IPS-20b (cell line): Measurements from ENCODE around the gene AP2S1.
"Not testable (repeated sequence)": the region's sequence is repeated elsewhere in the genome, so short reads cannot be mapped to it uniquely, and the experiment has no call there.

Experiments
- H3K27ac ChIP-seq: one replicate; pipeline ENCODE4 v1.5.1; 2013; ENCODE audit warnings: low read length
- H3K27me3 ChIP-seq: 2 replicates; pipeline ENCODE4 v1.6.1; 2013; ENCODE audit warnings: mild to moderate bottlenecking, low read length, inconsistent platforms; ENCODE audit not compliant: insufficient read depth
- H3K36me3 ChIP-seq: 2 replicates; pipeline ENCODE4 v1.6.1; 2013; ENCODE audit warnings: low read depth, mild to moderate bottlenecking, inconsistent platforms, low read length, moderate library complexity; ENCODE audit not compliant: insufficient read depth
- H3K4me1 ChIP-seq: 2 replicates; pipeline ENCODE4 v1.6.1; 2013; ENCODE audit warnings: mild to moderate bottlenecking, control low read depth, inconsistent platforms, low read length, moderate library complexity; ENCODE audit not compliant: insufficient read depth
- H3K4me3 ChIP-seq: 2 replicates; pipeline ENCODE4 v1.5.1; 2013; ENCODE audit warnings: mild to moderate bottlenecking, low read length, inconsistent platforms
- H3K9ac ChIP-seq: 2 replicates; pipeline ENCODE4 v1.6.1; 2013; ENCODE audit warnings: low read depth, mild to moderate bottlenecking, inconsistent platforms, low read length, moderate library complexity
- H3K9me3 ChIP-seq: 2 replicates; pipeline ENCODE4 v1.6.1; 2013; ENCODE audit warnings: mild to moderate bottlenecking, low read depth, low read length, inconsistent platforms; ENCODE audit not compliant: insufficient read depth

AP2S1 gene

GRCh38 chr19:46850228-46851203 lies at the start of gene AP2S1:
Gene AP2S1 (minus strand): TSS chr19:46850846. CDS start chr19:46850766, 80 bp downstream.
- Histone ChIP-seq H3K9me3 (no peaks in the 10 kb centered on the region), H3K27me3 (peaks cover 6% of the 10 kb centered on the region; the same call in 1 of the 2 replicates), H3K36me3 (peaks cover 12% of the 10 kb centered on the region), H3K4me1 (no peaks in the 10 kb centered on the region; the same call in 1 of the 2 replicates), H3K27ac (peak within 1 kb of the TSS; percentile 98), H3K9ac (peak within 1 kb of the TSS; percentile 95), H3K4me3 (peak within 1 kb of the TSS; percentile 95)

- Histone ChIP-seq H3K4me3 (no peak overlapping the region), H3K9me3 (no peaks in the 10 kb centered on the region), H3K36me3 (no peaks in the 10 kb centered on the region), H3K27ac (no peak overlapping the region), H3K4me1 (peaks cover 23% of the 10 kb centered on the region), H3K27me3 (no peaks in the 10 kb centered on the region), H3K9ac (no peak overlapping the region)
Measured at GRCh38 chr19:46900341-46900740, 49.7 kb upstream of the AP2S1 start.

- Histone ChIP-seq H3K4me1 (peaks cover 15% of the 10 kb centered on the region), H3K27ac (no peak overlapping the region), H3K27me3 (no peaks in the 10 kb centered on the region), H3K9ac (no peak overlapping the region), H3K4me3 (no peak overlapping the region), H3K9me3 (no peaks in the 10 kb centered on the region), H3K36me3 (no peaks in the 10 kb centered on the region)
Measured at GRCh38 chr19:46898731-46899130, 48.1 kb upstream of the AP2S1 start.

GRCh38 chr19:46896076-46896794 lies 45.6 kb upstream of the AP2S1 start:
- H3K4me3 ChIP-seq, result no peak overlapping the region
- H3K4me1 ChIP-seq, result peaks cover 5% of the 10 kb centered on the region; the same call in 1 of the 2 replicates
- H3K27me3 ChIP-seq, result no peaks in the 10 kb centered on the region
- no peaks in the 10 kb centered on the region for H3K36me3 ChIP-seq
- no peak overlapping the region for H3K27ac ChIP-seq
- no peak overlapping the region for H3K9ac ChIP-seq
- no peaks in the 10 kb centered on the region for H3K9me3 ChIP-seq

DNA sequence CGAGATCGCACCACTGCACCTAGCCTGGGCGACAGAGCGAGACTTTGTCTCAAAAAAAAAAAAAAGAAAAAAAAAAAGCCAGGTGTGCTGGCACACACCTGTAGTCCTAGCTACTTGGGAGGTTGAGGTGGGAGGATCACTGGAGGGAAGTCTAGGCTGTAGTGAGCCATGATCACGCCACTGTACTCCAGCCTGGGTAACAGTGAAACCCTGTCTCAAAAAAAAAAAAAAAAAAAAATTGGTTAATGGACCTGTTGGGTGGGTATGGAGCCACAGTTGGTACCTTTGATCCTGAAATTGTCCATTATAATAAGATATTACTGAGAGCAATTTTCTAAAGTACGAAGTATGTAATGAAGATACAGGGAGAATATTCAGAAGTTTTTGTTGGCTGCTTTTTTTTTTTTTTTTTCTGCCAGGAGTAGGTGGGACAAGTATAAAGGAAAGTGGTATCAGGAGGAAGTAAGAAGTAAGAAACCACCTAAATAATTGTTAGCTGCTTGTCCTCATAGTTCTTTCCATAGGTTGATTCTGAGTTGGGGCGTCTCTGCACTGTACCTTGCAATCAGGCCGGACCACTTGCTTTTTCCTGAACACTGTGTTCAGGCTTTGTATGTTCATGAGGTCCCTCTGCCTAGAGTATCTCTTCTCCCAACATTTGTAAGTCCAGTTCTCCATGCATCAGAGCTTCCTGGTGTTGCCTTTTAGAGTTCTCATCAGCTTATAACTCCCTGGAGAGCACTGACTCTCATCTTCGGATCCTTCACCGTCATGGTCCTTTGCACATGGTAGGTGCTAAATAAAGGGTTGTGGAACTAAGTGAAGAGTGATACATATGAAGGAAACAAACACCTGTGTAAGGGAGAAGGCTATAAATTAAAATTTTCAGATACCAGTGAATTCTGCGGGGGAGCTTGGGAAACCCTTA lies 41.9 kb upstream of the AP2S1 start:
- Histone ChIP-seq H3K9ac (no peak overlapping the region), H3K36me3 (no peaks in the 10 kb centered on the region), H3K27me3 (no peaks in the 10 kb centered on the region), H3K4me3 (no peak overlapping the region), H3K4me1 (peaks cover 11% of the 10 kb centered on the region; the same call in 1 of the 2 replicates), H3K9me3 (no peaks in the 10 kb centered on the region), H3K27ac (no peak overlapping the region)

DNA sequence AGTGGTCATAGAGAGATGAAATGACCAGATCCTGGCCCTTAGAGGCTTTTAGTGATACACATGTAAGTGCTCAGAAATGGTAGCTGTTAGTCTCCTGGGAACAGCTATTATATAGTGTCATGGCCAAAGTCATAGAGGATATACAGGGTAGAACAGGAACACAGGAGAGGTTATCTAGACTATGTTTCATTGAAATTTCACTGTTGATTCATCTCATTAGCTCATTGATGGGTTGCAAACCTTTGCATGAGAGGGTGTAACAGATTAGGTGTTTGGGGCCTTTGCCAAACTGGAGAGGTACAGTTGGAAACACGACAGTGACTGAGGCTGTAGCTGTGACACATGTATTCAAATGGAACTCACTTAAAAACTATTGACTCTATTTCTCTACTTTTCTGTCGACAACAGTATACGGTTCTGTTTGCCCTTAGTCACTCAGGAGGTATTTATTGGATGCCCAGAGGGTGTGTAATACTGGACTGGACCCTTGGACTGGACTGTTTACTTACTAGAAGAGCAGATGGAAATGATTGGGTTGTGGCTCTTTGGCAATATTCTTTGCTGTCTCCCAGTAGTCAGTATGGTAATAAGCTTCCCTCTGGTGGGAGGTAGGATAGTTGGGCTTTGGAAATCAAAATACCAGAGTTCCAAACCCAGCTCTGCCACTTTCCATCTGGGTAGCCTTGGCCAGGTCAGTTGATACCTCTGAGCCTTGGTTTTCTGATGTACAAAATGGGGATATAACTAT lies 40.0 kb upstream of the AP2S1 start:
- no peak overlapping the region for H3K27ac ChIP-seq
- peaks cover 11% of the 10 kb centered on the region; the same call in 1 of the 2 replicates for H3K4me1 ChIP-seq
- H3K4me3 ChIP-seq, result no peak overlapping the region
- H3K36me3 ChIP-seq, result no peaks in the 10 kb centered on the region
- no peaks in the 10 kb centered on the region for H3K27me3 ChIP-seq
- H3K9ac ChIP-seq, result no peak overlapping the region
- no peaks in the 10 kb centered on the region for H3K9me3 ChIP-seq

GRCh38 chr19:46887240-46887782 lies 36.7 kb upstream of the AP2S1 start:
- H3K4me1 ChIP-seq, result peaks cover 6% of the 10 kb centered on the region; the same call in 1 of the 2 replicates
- H3K9me3 ChIP-seq, result no peaks in the 10 kb centered on the region
- H3K9ac ChIP-seq, result no peak overlapping the region
- no peak overlapping the region for H3K27ac ChIP-seq
- H3K36me3 ChIP-seq, result no peaks in the 10 kb centered on the region
- no peaks in the 10 kb centered on the region for H3K27me3 ChIP-seq
- H3K4me3 ChIP-seq, result no peak overlapping the region

DNA sequence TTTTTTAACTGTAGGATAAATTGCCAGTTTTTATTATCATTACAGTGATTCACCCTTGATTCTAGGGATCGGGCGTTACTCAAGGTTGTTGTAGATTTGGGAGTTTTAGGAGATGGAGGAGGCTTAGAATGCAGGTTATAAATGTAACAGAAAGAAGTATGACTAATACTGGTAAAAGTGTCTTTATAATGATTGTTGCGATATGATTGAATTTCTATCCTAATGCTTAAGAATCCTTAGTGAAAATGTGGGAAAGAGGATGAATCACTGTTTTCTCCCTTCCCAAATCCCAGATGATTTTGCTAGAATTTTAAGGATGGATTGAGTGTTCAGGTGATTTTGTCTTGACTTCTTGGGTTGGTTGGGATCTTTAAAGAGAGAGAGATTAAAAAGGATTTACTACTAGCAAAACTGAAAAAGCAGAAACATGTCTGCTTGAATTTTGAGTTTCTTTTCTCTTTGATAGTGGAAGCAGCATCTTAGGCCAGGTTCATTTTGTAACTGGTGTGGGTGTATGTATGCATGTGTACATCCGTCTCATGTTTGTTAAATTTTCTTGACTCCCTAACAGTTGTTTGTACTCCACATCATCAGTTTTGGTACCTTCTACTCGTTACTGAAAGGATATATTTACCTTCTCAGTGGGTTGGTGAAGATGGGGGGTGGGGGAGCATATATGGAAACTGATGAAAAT lies 36.0 kb upstream of the AP2S1 start:
- no peak overlapping the region for H3K27ac ChIP-seq
- H3K36me3 ChIP-seq, result no peaks in the 10 kb centered on the region
- H3K9me3 ChIP-seq, result no peaks in the 10 kb centered on the region
- peaks cover 6% of the 10 kb centered on the region; the same call in 1 of the 2 replicates for H3K4me1 ChIP-seq
- H3K4me3 ChIP-seq, result no peak overlapping the region
- H3K9ac ChIP-seq, result no peak overlapping the region
- no peaks in the 10 kb centered on the region for H3K27me3 ChIP-seq

GRCh38 chr19:46885411-46885810 lies 34.8 kb upstream of the AP2S1 start:
- Histone ChIP-seq H3K4me1 (peaks cover 1% of the 10 kb centered on the region; the same call in 1 of the 2 replicates), H3K4me3 (no peak overlapping the region), H3K9me3 (no peaks in the 10 kb centered on the region), H3K27me3 (no peaks in the 10 kb centered on the region), H3K9ac (no peak overlapping the region), H3K36me3 (no peaks in the 10 kb centered on the region), H3K27ac (no peak overlapping the region)

- not testable (repeated sequence) for H3K27me3 ChIP-seq, H3K9me3 ChIP-seq, H3K36me3 ChIP-seq, H3K9ac ChIP-seq, H3K4me1 ChIP-seq, H3K4me3 ChIP-seq, H3K27ac ChIP-seq
Measured at GRCh38 chr19:46882751-46883150, 32.1 kb upstream of the AP2S1 start.
